Dermis microvascular lymphatic vessel endothelial cell (primary cell): ENCODE data around the gene E2F2. TPM values are rescaled to one million over a fixed set of nuclear protein-coding genes. Genes with fewer than 3 reads are reported as not detected.
"Not testable (repeated sequence)": the region's sequence is repeated elsewhere in the genome, so short reads cannot be mapped to it uniquely, and the experiment has no call there.

Experiments used
- DNase-seq, 2 donors: peaks; one replicate each; pipeline versions ENCODE4 v3.0.0 to v3.0.0-alpha.2; 2010; ENCODE audit warnings: low read depth in 2 of 2
- total RNA-seq: library from RNA; depleted of rRNA; stranded (reverse); fragments of >200 nt; gene quantifications from 2 replicates; pipeline ENCODE4 v1.2.1, GENCODE V29; 2014

The E2F2 gene
- total RNA-seq, 1 donor from 2014 or later, result 1.9 TPM

DNA sequence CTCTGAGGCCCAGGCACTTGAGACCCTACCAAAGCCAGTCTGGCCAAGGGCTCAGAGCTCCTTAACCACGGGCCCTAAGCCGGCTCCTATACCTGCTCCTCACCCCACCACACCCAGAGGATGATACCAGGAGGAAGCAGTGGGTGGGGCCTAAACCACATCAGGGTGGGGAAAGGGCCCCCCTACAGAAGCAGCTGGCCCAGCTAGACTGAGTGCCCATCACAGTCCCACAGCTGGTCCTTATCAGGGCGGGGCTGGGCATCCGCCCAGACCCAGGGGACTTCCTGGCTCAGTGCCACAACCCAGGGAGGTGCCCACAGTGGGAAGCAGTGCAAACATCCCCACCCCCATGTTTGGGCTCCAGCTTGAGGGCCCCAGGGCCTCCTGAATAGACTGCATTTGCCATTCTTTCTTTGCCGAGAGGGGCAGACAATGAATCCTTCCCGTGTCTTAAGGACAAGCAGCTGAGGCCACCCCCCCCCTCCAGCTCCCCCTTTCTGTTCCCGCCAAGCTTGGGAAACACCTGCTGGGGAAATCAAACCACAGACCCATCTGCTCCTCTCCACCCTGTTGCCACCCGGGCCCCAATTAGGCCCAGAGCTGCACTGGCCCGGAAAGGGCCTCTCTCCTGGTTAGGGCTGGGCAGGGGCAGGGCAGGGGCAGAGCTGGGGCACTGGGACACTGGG, 6.2 kb downstream of the E2F2 start:
- no peak for DNase-seq

DNA sequence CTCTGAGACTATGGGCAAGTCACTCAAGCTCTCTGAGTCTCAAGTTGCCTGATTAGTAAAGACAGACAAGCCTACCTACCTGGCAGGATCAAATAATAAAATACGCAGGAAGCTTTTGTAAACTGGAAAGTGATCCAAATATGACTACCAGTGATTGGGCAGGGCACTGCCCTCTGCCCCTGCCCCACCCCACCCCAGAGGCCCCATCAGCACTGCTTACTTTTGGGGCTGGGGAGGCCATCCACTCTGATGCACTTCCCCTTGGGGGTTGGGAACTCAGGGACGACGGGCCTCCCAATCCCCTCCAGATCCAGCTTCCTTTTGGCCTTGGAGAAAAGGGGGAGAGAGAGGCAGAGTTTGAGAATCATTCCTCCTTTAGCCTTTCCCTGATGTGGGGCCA, 6.9 kb downstream of the E2F2 start:
- DNase-seq, result no peak

DNA sequence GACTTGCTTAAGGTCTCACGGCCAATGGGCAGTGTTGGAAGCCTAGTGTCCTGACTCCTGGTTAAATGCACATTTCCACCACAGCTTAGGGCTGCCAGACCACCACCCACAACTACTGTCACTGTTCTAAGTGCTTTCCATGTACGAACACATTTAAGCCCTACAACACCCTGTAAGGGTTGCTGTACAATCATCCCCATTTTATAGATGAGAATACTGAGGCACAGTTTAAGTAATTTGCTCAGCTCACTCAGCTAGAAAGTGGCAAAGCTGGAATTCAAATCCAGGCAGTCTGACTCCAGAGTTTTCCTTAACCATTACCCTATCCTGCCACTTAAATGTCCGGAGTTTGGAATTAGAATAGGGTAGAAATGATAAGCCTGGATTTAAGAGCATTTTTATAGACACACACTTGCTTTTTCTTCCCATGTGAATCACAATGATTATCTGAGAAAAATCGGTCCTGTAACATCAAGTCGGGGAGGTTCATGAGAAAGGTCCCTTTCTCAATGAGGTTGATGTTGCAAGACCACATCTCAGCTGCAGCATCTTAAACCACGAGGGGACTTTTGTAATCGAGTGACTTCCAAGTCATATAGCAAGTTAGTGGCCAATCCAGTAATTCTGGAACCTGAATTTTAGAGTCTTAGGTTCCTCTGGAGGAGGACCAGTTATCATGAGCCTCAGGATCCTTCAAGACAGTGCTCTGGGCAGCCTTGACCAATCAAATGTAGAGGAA, 8.6 kb downstream of the E2F2 start:
- no peak for DNase-seq

DNA sequence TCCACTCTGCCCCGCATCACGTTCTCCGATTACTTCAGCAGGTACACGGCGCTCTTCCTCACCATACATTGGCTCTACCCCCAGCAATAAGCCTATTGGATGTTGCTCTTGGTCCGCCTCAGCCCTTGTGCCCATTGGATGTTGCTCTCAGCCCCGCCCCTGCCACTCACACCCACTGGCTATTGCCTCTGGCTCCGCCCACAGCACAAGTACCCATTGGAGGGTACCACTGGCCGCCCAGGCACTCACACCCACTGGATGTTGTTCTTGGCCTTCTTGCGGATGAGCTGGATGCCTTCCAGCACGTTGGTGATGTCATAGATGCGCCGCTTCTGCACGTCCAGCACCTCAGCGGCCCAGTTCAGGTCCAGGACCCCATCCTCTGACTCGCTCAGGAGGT, 9.4 kb downstream of the E2F2 start:
- no peak for DNase-seq

DNA sequence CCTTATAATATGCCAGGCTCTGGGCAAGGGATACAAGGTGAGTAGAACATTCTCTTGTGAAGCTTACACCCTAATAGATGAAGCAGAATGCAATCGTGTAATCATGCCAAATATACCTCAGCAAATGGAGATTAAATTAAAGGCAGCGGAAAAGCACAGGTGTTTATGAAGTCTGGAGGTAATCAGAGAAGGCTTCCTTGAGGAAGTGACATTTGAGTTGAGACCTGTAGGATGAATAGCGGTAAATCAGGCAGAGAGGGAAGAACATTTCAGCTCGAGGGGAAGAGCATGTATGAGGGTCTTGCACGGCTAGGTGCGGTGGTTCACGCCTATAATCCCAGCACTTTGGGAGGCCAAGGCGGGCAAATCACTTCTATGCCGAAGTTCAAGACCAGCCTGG, 13.5 kb downstream of the E2F2 start:
- no peak for DNase-seq

DNA sequence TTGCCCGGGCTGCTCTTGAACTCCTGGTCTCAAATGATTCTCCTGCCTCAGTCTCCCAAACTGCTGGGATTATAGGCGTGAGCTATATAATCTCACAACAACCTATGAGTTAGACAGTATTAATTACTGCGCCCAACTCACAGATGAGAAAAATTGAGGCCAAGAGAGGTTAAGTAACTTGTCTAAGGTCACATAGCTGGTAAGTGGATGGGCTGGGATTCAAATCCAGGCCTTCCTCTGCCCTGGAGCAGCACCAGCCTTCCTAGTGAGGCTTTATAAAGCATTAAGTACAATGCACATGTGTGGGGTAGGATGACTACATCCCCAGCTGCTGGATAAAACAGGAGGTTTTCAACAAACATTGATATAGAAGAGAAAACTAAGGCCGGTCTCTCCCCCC, 15.1 kb downstream of the E2F2 start:
- no peak for DNase-seq

DNA sequence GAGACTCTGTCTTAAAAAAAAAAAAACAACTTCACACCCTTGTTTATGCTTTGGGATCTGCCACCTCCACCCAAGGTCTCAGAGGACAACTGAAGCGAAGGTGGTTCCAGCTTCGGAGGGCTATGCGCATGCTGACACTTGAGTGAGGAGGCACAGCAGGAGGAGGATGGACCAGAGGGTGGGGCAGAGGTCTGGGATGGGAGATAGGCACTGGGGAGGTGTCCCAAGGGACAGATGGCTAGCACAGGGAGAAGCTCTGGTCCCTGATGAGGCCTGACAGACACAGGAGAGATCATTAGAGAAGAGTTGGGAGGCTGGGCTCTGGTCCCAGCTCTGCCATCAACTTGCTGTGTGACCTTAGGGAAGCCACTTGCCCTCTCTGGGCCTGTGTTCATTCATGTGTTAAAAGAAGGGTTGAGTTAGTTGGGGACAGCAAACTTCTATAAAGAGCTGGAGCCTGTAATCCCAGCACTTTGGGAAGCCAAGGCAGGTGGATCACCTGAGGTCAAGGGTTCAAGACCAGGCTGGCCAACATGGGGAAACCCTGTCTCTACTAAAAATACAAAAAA, 16.8 kb downstream of the E2F2 start:
- no peak for DNase-seq

DNA sequence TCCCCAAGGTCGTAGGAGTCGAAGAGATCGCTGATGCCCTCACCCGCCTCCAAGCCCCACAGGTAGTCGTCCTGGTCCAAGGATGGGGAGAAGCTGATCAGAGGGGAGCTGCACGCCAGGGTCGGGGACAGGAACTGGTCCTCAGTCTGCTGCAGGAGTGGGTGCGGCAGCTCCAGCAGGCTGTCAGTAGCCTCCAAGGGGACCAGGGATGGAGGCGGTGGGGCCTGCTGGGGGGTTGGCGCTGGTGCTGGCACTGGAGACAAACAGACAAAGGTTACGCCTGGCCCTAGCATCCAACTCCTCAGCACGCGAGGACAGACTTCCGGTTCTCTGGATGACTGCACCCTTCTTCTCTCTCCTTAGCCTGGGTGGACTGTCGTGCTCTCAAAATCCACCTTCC, 21.1 kb downstream of the E2F2 start:
- DNase-seq, result no peak

DNA sequence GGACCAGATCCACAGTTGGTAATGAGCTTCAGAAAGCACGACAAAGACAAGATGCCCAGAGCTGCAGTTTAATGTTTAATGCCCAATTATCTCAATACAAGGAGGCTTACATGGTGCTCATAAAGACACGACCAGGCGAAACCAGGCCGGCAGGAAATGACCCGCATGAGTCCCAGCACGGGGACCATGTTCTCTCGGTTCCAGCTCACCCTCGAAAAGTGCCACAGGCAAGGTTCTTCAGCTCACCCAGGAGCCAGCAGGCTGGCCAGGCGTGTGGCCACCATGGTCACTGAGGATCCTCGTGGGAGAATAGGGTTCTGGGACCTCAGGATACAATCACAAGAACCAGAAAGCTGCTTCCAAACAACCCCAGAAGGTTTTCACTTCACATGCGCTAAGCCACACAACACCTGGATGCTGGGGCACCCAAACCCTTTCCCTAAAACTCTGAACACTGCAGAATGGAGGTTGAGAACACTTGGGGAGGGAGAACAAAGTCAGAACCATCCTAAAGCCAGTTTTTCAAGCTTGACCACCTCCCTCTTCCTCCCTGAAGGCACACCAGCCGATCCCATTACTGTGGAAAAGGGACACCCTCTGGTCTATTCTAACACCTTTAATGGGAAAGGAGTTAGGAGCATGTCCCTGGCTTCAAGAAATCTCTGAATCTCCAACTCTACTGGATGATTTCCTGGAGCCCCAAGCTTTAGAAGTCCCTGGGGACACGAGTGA, 24.5 kb downstream of the E2F2 start:
- no peak for DNase-seq

DNA sequence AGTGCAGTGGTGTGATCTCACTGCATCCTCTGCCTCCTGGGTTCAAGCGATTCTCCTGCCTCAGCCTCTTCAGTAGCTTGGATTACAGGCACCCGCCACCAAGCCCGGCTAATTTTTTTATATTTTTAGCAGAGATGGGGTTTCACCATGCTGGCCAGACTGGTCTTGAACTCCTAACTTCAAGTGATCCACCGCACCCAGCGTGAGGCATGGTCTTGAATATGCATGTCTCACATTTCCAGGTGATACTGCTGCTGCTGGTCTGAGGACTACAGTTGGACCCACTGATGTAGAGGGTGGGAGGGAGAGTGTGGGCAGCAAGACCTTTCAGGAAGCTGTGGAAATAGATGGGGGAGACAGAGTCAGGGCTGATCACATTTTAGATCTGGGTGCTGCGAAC, 25.2 kb downstream of the E2F2 start:
- no peak for DNase-seq

DNA sequence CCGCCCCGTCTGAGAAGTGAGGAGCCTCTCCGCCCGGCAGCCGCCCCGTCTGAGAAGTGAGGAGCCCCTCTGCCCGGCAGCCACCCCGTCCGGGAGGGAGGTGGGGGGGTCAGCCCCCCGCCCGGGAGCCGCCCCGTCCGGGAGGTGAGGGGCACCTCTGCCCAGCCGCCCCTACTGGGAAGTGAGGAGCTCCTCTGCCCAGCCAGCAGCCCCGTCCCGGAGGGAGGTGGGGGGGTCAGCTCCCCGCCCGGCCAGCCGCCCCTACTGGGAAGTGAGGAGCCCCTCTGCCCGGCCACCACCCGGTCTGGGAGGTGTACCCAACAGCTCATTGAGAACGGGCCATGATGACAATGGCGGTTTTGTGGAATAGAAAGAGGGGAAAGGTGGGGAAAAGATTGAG, 26.9 kb downstream of the E2F2 start:
- not testable (repeated sequence) for DNase-seq

DNA sequence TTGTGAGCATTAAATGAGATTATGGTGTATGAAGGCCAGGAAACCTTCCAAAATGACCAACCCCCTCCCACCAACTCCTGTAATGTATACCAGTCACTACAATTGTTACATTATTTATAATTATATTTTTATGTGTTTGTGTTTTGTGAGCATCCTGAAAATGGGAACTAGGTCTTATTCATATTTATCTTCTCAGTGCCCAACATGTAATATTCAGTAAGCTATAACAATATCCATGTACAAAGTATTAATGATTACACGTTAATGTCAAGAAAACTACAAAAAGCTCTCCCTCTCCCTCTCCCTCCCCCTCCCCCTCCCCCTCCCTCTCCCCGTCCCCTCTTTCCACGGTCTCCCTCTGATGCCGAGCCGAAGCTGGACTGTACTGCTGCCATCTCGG, 28.1 kb downstream of the E2F2 start:
- no peak for DNase-seq

DNA sequence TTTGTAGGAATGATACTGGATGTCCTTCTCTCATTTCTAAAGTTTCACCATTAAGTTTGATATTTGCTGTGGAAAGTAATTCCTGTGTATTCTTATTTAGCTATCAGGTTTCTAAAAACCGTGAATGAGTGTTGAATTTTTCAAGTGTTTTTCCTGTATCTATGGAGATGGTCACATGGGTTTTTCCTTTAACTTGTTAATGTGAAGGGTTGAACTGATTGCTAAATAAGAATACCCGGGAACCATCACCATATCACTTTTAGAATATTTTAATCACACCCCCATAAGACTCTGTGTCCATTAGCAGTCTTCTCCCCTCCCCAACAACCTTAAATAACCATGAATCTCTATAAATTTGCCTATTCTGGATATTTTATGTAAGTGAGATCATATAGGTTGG, 30.6 kb downstream of the E2F2 start:
- no peak for DNase-seq

DNA sequence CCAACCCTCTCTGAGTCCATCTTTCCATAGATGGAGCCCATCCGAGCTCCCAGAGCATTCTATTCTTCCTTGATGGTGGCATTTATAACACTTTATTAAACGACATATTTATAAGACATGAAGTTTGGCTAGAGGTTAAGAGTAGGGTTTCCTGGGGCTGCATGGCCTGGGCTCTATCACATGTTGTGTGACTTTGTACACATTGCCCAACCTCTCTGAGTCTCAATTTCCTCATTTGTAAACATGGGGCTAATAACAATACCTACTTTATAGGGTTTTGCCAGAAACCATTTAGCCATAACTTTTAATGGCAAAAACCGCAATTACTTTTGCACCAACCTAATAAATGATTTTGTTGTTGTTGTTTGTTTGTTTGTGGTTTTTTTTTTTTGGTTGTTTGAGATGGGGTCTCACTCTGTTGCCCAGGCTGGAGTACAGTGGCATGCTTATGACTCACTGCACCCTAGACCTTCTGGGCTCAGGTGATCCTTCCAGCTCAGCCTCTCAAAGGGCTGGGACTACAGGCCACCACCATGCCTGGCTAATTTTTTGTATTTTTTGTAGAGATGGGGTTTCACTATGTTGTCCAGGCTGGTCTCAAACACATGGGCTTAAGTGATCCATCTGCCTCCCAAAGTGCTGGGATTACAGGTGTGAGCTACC, 33.1 kb downstream of the E2F2 start:
- no peak for DNase-seq

DNA sequence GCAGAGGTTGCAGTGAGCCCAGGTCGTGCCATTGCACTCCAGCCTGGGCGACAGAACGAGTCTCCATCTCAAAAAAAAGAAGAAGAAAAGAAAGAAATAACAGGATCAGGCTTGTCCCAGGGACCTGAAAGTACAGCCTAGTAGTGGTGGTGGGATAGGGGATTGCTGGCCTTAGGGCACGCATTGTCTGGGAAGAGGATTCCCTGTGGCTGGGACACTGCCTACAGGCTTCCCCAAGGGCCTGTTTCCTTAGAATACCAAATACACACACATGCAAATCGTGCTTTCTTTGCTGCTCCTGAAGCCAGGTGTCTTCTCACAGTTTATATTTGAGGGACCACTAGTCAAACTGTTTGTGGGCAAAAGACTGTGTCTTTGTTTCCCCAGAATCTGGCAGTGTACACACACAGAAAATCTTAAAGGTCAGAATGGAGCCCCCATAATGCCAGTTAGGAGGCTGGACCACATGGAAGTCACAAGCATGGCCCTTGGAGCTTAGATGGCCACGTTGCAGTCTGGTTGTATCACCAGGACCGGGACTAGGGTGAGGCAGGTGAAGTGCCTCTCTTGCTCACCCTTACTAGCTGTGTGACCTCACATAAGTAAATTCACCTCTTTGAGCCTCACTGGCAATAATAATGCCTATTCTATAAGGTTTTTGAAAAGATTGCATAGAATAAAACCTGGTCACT, 34.4 kb downstream of the E2F2 start:
- DNase-seq, result no peak

DNA sequence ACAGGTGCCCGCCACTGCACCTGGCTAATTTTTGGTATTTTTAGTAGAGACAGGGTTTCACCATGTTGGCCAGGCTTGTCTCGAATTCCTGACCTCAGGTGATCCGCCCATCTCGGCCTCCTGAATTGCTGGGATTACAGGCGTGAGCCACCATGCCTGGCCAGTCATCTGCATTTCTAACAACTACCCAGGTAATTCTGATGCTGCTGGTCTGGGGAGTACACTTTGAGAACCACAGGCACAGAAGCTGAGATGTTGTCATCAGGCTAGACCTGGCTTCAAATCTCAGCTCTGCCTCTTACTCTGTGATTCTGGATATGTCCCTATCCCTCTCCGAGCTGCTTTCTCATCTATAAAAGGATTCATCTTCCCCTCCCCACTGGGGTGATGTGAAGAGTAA, 36.2 kb downstream of the E2F2 start:
- not testable (repeated sequence) for DNase-seq

DNA sequence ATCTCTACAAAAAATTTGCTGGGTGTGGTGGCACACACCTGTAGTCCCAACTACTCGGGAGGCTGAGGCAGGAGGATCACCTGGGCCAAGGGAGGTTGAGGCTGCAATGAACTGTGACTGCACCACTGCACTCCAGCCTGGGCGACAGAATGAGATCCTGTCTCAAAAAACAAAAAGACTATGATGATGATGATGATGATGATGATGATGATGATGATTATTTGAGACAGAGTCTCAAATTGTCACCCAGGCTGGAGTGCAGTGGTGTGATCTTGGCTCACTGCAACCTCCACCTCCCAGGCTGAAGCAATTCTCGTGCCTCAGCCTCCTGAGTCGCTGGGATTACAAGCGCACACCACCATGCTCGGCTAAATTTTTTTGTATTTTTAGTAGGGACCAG, 38.3 kb downstream of the E2F2 start:
- not testable (repeated sequence) for DNase-seq

DNA sequence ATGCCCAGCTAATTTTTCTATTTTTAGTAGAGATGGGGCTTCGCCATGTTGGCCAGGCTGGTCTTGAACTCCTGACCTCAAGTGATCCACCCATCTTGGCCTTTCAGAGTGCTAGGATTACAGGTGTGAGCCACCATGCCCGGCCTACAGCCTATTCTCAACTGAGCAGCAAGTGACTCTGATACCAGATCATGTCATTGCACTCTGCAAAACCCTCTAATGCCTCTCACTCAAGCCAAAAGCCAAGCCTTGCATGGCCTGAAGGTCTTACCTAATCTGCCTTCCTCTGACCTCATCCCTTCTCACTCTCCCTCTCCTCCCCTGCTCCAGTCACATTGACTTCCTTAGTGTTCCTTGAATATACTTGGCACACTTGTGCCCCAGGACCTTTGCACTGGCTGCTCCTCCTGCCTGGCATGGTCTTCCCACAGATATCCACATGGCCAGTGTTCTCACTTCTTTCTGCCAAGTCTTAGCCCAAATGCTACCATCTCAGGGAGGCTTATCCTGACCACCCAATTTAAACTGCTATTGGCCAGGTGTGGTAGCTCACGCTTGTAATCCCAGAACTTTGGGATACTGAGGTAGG, 38.8 kb downstream of the E2F2 start:
- DNase-seq, result no peak

DNA sequence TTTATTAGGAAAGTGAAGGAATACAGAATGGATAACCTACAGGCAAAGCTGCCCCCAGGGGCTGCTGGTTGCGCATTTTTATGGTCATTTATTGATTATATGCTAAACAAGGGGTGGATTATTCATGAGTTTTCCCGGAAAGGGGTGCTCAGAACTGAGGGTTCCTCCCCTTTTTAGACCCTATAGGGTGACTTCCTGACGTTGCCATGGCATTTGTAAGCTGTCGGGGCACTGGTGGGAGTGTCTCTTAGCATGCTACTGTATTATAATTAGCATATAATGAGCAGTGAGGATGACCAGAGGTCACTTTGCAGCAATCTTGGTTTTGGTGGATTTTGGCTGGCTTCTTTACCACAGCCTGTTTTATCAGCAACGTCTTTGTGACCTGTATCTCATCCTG, 41.2 kb downstream of the E2F2 start:
- DNase-seq, result no peak

DNA sequence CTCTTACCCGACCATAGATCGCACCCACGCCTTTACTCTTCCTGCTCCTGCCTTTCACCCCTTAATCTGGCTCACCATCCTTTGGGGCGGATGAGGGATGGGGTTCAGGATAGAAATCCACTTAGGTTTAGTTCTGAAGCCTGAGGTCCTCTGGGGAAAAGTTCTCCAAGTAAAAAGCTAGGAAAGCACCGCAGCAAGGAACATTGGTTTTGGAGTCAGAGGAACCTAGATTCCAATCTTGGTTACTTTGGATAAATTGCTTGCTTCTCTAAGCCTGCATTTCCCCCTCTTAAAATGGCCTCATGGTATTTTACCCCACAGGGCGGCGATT, 46.1 kb downstream of the E2F2 start:
- DNase-seq, result no peak
